WTC11 (cell line): ENCODE measurements around the gene MRPL51. TPM values are rescaled to one million over a fixed set of nuclear protein-coding genes. Genes with fewer than 3 reads are reported as not detected.
A peak's percentile ranks its signal among the peaks of the same experiment; 100 is the strongest.

Experiments used
- ATAC-seq: fragments of 200-7000 bp; cut with Tn5 transposase; 2 replicates; pipeline ENCODE4 v1.10.0; 2021; ENCODE audit warnings: mild to moderate bottlenecking, moderate library complexity
- CTCF ChIA-PET: fragments of 300-600 bp; sonication (Branson Sonifier 250); formaldehyde crosslinking; loops from one replicate; lab custom pipeline; 2021; ENCODE audit warnings: antibody characterized with exemption; lab: Charles Lee
- POLR2A ChIA-PET: fragments of 350-600 bp; sonication (Branson Sonifier 250); formaldehyde crosslinking; loops from one replicate; lab custom pipeline; 2021; ENCODE audit warnings: antibody characterized with exemption; lab: Charles Lee
- DNase-seq: peaks from one replicate; pipeline ENCODE4 v3.0.0; 2021; ENCODE audit warnings: low spot score
- H3K27ac Mint-ChIP-seq: 2 replicates; pipeline ENCODE4 v1.8.0; 2021; ENCODE audit warnings: mixed read lengths
- H3K27me3 Mint-ChIP-seq: 2 replicates; pipeline ENCODE4 v1.8.0; 2021; ENCODE audit warnings: low read depth, mild to moderate bottlenecking, moderate library complexity, mixed read lengths
- H3K36me3 Mint-ChIP-seq: 2 replicates; pipeline ENCODE4 v1.8.0; 2021; ENCODE audit warnings: mixed read lengths
- H3K4me1 Mint-ChIP-seq: 2 replicates; pipeline ENCODE4 v1.8.0; 2022; ENCODE audit warnings: mixed read lengths
- H3K4me3 Mint-ChIP-seq: 2 replicates; pipeline ENCODE4 v1.8.0; 2021; ENCODE audit warnings: mild to moderate bottlenecking, moderate library complexity, mixed read lengths
- H3K9me3 Mint-ChIP-seq: 2 replicates; pipeline ENCODE4 v1.8.0; 2021; ENCODE audit warnings: mixed read lengths
- ERG ChIP-seq: fragments of 250-450 bp; sonication (Bioruptor Pico); IDR thresholded peaks from 2 replicates; pipeline ENCODE4 v1.8.0; 2021; ENCODE audit warnings: mild to moderate bottlenecking
- ESRRA ChIP-seq: sonication (generic); formaldehyde crosslinking; IDR thresholded peaks from 2 replicates; pipeline ENCODE4 v1.8.1; 2022; ENCODE audit warnings: mild to moderate bottlenecking, missing genetic modification reagents, borderline replicate concordance
- FOXK1 ChIP-seq: sonication (generic); formaldehyde crosslinking; IDR thresholded peaks from 2 replicates; pipeline ENCODE4 v1.8.0; 2022; ENCODE audit warnings: mild to moderate bottlenecking, moderate library complexity, missing genetic modification reagents
- FOXP4 ChIP-seq: sonication (generic); formaldehyde crosslinking; IDR thresholded peaks from 2 replicates; pipeline ENCODE4 v1.8.0; 2022; ENCODE audit warnings: mild to moderate bottlenecking, missing genetic modification reagents
- HMGA2 ChIP-seq: fragments of 250-450 bp; sonication (Bioruptor Pico); IDR thresholded peaks from 2 replicates; pipeline ENCODE4 v1.4.0; 2021; ENCODE audit warnings: mild to moderate bottlenecking, moderate library complexity
- HMGXB4 ChIP-seq: sonication (generic); formaldehyde crosslinking; IDR thresholded peaks from 2 replicates; pipeline ENCODE4 v1.8.1; 2023; ENCODE audit warnings: mild to moderate bottlenecking, moderate library complexity, missing genetic modification reagents
- JUN ChIP-seq: sonication (generic); formaldehyde crosslinking; IDR thresholded peaks from 2 replicates; pipeline ENCODE4 v1.8.0; 2023; ENCODE audit warnings: mild to moderate bottlenecking, missing genetic modification reagents
- MAX ChIP-seq: sonication (generic); formaldehyde crosslinking; IDR thresholded peaks from 2 replicates; pipeline ENCODE4 v1.8.0; 2022; ENCODE audit warnings: mild to moderate bottlenecking, missing genetic modification reagents
- MLX ChIP-seq: sonication (generic); formaldehyde crosslinking; IDR thresholded peaks from 2 replicates; pipeline ENCODE4 v1.8.1; 2023; ENCODE audit warnings: mild to moderate bottlenecking, missing genetic modification reagents, moderate library complexity
- NFATC4 ChIP-seq: fragments of 250-450 bp; sonication (Bioruptor Pico); IDR thresholded peaks from 2 replicates; pipeline ENCODE4 v1.9.0; 2021; ENCODE audit warnings: mild to moderate bottlenecking
- NFE2L1 ChIP-seq: sonication (generic); formaldehyde crosslinking; IDR thresholded peaks from 2 replicates; pipeline ENCODE4 v1.8.1; 2023; ENCODE audit warnings: missing genetic modification reagents
- NFYB ChIP-seq: sonication (generic); formaldehyde crosslinking; conservative IDR thresholded peaks from 2 replicates; pipeline ENCODE4 v1.8.0; 2022; ENCODE audit warnings: low read depth, missing genetic modification reagents
- PRDM15 ChIP-seq: sonication (generic); formaldehyde crosslinking; IDR thresholded peaks from 2 replicates; pipeline ENCODE4 v1.8.0; 2022; ENCODE audit warnings: missing genetic modification reagents
- SMAD3 ChIP-seq: sonication (generic); formaldehyde crosslinking; IDR thresholded peaks from 2 replicates; pipeline ENCODE4 v1.8.0; 2022; ENCODE audit warnings: missing genetic modification reagents, mild to moderate bottlenecking, borderline replicate concordance
- TCF7 ChIP-seq: sonication (generic); formaldehyde crosslinking; IDR thresholded peaks from 2 replicates; pipeline ENCODE4 v1.8.0; 2022; ENCODE audit warnings: mild to moderate bottlenecking, low read depth, missing genetic modification reagents, moderate library complexity
- TEAD4 ChIP-seq: sonication (generic); formaldehyde crosslinking; IDR thresholded peaks from 2 replicates; pipeline ENCODE4 v1.8.0; 2022; ENCODE audit warnings: mild to moderate bottlenecking, missing genetic modification reagents
- ZNF219 ChIP-seq: sonication (generic); formaldehyde crosslinking; IDR thresholded peaks from 2 replicates; pipeline ENCODE4 v1.8.0; 2023; ENCODE audit warnings: missing genetic modification reagents, mild to moderate bottlenecking, borderline replicate concordance
- ZNF263 ChIP-seq: sonication (generic); formaldehyde crosslinking; IDR thresholded peaks from 2 replicates; pipeline ENCODE4 v1.8.1; 2022; ENCODE audit warnings: low read depth, mild to moderate bottlenecking, moderate library complexity, missing genetic modification reagents
- ZNF317 ChIP-seq: sonication (generic); formaldehyde crosslinking; IDR thresholded peaks from 2 replicates; pipeline ENCODE4 v1.8.1; 2023; ENCODE audit warnings: low read depth, mild to moderate bottlenecking, moderate library complexity, missing genetic modification reagents, borderline replicate concordance
- ZNF396 ChIP-seq: fragments of 250-450 bp; sonication (Bioruptor Pico); IDR thresholded peaks from 2 replicates; pipeline ENCODE4 v1.8.0; 2021; ENCODE audit warnings: mild to moderate bottlenecking, moderate library complexity, borderline replicate concordance
- ZSCAN18 ChIP-seq: fragments of 250-450 bp; sonication (Bioruptor Pico); IDR thresholded peaks from 2 replicates; pipeline ENCODE4 v2.1.2; 2022; ENCODE audit warnings: mild to moderate bottlenecking, moderate library complexity
- total RNA-seq: library from RNA; stranded (reverse); gene quantifications from 3 replicates; pipeline ENCODE4 v1.2.3, GENCODE V29; 2021

MRPL51 gene
- total RNA-seq, 1 experiment from 2014 or later, result 290 TPM

GRCh38 chr12:6532051-6532926, 39.2 kb upstream of the MRPL51 start:
- DNase-seq (peak; percentile 57), ATAC-seq (peak; percentile 7)
- no peaks in the 10 kb centered on the region for H3K27me3 Mint-ChIP-seq
- H3K9me3 Mint-ChIP-seq, result no peaks in the 10 kb centered on the region
- ChIA-PET CTCF (interaction anchor here (0.5 to 1.7 kb wide), 9 partner anchors 18 to 340 kb away, joined by 3 to 9 read pairs (median 4); no protein-coding TSS in a partner anchor), POLR2A (interaction anchor here (0.8 to 1.4 kb wide), 8 partner anchors 17 to 319 kb away, joined by 3 to 7 read pairs (median 4); partner anchors contain the start of genes CDCA3, MRPL51, NOP2 and VAMP1)
- H3K4me1 Mint-ChIP-seq, result peaks cover 29% of the 10 kb centered on the region
- peaks cover 69% of the 10 kb centered on the region for H3K36me3 Mint-ChIP-seq
- peak overlapping the region; percentile 95 for H3K27ac Mint-ChIP-seq
- 0 out of 2 replicates have a peak, but pooled peaks have one; percentile 57 for TF ChIP-seq SMAD3 (CRISPR knock-in tag)
- peak; percentile 87 for TF ChIP-seq NFE2L1 (CRISPR knock-in tag)
- no peak for TF ChIP-seq ZNF219 (CRISPR knock-in tag)
- peak; percentile 58; the same call in 1 of the 2 replicates for TF ChIP-seq FOXK1
- TF ChIP-seq NFATC4 (CRISPR knock-in tag), result peak; percentile 35; the same call in 1 of the 2 replicates
- TF ChIP-seq MAX (CRISPR knock-in tag), result peak; percentile 52; the same call in 1 of the 2 replicates
- TF ChIP-seq ESRRA (CRISPR knock-in tag), result no peak
- TF ChIP-seq HMGXB4 (CRISPR knock-in tag), result 0 out of 2 replicates have a peak, but pooled peaks have one; percentile 46
- no peak for TF ChIP-seq TEAD4 (CRISPR knock-in tag)
- H3K4me3 Mint-ChIP-seq, result peak overlapping the region; percentile 87

- ChIA-PET CTCF (interaction anchor here (1.2 kb wide), 1 partner anchor 24 kb away, joined by 5 read pairs; no protein-coding TSS in a partner anchor), POLR2A (no interaction called here)
- no peak for DNase-seq
- ATAC-seq, result no peak
- H3K9me3 Mint-ChIP-seq, result no peaks in the 10 kb centered on the region
- peak overlapping the region; percentile 28 for H3K27ac Mint-ChIP-seq
- H3K4me1 Mint-ChIP-seq, result peaks cover 19% of the 10 kb centered on the region
- H3K4me3 Mint-ChIP-seq, result no peak overlapping the region
- H3K27me3 Mint-ChIP-seq, result no peaks in the 10 kb centered on the region
- H3K36me3 Mint-ChIP-seq, result peaks cover 69% of the 10 kb centered on the region
- TF ChIP-seq NFYB (no peak), ZNF396 (CRISPR knock-in tag) (no peak), ZNF317 (CRISPR knock-in tag) (no peak), FOXP4 (CRISPR knock-in tag) (no peak), ERG (CRISPR knock-in tag) (no peak), TCF7 (no peak), JUN (CRISPR knock-in tag) (no peak), ZNF263 (CRISPR knock-in tag) (no peak), MLX (CRISPR knock-in tag) (no peak), HMGA2 (CRISPR knock-in tag) (no peak), FOXK1 (no peak), ZSCAN18 (CRISPR knock-in tag) (no peak), PRDM15 (CRISPR knock-in tag) (no peak)
These were observed 37.7 kb upstream of the MRPL51 start for GRCh38 chr12:6530576-6531260.
